GM21367 (cell line): Measurements from ENCODE around the gene DNAH10.

Experiments
- ATAC-seq: cut with Tn5 transposase; IDR thresholded peaks from one replicate; pipeline ENCODE4 v1.9.1; 2021; ENCODE audit not compliant: unreplicated experiment

DNAH10 gene

GRCh38 chr12:123962513-123962912, 200.4 kb downstream of the DNAH10 start:
- no peak for ATAC-seq

- no peak for ATAC-seq
Measured at GRCh38 chr12:123963821-123964220, 201.7 kb downstream of the DNAH10 start.

DNA sequence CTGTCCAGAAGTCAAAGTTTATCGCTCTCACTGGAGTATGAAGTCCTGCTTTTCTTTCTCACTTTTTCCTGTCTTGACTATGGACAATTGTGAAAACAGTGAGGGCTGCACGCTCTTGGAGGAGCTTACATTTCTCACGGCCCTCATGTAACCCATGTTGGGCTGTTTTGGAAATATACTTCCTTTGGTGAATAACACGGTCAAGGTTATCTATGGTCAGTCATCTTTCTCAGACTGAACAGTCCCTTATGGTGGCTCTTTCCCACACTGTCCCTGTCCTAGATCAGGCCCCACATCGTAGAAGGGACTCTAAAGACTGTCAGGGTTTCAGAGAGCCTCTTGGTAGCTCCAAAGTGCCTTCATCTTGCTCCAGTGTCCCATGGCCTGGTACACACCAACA, 203.3 kb downstream of the DNAH10 start:
- ATAC-seq, result no peak

GRCh38 chr12:123966596-123966995, 204.5 kb downstream of the DNAH10 start:
- ATAC-seq, result no peak

DNA sequence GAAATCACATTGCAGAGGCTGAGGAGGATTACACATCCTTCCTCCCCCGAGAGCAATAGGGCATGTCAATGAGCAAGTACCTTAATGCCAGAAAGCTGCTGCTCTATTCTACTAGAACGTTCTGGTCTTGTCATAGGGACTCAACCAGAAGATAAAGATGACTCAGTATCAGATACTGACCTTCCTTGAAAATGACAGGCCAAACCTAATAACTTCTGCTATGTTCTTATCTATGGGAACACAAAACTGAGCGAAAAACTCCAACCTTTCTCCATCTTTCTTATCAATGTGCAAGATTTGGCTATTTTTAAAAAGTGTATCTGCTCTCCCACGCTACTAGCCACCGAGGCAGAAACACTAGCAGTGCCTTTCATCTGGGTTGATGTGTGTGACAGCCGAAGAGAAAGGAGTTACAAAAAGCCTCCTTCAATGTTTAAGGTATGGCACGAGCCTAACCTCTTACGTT, 205.1 kb downstream of the DNAH10 start:
- no peak for ATAC-seq

- ATAC-seq, result no peak
Measured at GRCh38 chr12:123971449-123971769, 209.3 kb downstream of the DNAH10 start.

- ATAC-seq, result peak; percentile 12
Measured at GRCh38 chr12:123971770-123972456, 209.8 kb downstream of the DNAH10 start.

DNA sequence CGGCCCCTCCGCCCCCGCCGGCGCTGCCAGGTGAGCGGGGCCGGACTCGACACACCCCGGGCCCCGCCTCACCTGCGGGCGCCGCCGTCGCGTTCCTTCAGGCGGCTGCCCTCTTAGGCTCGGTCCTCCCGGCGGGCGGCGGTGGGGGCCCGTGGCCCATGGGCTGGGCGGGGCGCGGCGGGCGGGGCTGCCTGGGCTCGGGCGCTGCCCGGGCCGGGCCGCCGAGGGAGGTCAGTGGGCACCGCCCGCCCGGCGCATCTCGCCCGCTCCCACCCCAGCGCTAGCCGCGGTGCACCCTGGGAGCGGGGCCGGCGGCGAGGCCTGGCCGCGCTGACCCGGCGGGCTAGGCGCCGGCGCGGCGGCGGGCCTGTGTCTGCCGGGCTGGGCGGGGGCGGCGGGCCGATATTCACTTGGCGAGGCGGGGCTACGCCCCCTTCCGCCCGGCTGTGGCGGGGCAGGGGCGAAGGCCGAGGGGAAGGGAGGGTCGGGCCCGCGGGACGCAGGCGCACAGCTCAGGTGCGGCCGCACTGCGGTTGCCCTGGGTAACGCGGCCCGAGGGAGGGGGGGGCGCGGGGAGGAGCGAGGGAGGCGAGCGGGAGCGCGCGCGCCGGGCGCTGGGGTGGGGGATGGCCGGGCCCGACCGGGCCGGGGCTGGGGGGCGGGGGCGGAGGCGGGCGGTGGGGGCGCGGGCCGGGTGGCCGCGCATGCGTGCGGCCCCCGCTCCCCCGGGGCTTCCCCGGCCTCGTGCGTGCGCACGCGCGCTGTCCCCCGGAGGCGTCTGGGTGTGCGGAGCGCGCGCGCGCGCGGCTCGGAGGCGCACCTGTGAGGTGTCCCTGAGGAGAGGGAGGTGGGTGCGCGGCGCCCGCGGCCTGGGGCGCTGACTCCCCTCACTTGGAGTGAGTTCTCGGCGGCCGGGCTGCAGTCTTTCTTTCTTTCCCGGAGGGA, 210.6 kb downstream of the DNAH10 start, which contains the start of the genes CCDC92 and ZNF664:
CCDC92 (minus strand) TSS at position 375 of the 945 bp plus-strand sequence. CDS start 28,526 bp downstream, outside the sequence.
ZNF664 (plus strand) TSS at position 759 of the 945 bp plus-strand sequence. CDS start 38,930 bp downstream, outside the sequence.
- peak; percentile 71 for ATAC-seq

DNA sequence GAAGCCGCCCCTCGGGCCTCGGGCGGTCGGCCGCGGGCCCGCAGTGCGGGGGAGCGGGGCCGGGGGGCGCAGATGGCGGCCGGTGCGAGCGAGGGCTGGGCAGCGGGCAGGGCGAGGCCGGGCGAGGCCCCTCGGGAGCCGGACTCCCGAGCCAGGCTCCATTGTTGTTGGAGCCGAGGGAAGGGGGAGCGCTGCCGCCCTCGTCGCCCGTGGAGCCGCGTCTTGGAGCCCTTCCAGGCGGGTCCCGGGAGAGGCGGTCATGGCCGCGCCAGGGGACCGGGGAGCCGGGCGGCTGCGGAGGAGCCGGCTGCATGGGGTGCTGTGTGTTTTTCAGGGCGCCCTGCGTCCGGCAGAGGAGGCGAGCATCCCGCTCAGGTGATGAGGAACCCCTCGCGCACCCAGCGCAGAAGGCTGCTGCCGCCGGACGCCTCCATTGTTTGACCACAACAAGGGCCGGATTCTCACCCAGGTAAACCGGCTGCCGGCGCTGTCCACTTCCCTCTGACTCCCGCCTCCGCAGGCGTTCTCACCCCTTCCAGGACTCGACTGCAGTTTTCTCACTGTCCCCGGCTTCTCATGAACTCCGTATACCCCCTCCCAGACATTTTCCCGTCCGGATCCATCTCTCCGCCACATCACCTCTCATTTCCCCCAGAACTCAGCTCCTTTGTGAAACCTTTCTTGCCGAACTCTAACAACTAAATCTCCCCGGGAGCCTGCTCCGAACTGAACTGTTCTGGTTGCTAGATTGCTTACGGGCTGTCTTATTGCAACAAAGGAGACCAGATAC, 211.6 kb downstream of the DNAH10 start:
- ATAC-seq, result peak; percentile 13

GRCh38 chr12:123976227-123976826, 214.2 kb downstream of the DNAH10 start:
- no peak for ATAC-seq

- no peak for ATAC-seq
Measured at GRCh38 chr12:123979566-123979965, 217.5 kb downstream of the DNAH10 start.

DNA sequence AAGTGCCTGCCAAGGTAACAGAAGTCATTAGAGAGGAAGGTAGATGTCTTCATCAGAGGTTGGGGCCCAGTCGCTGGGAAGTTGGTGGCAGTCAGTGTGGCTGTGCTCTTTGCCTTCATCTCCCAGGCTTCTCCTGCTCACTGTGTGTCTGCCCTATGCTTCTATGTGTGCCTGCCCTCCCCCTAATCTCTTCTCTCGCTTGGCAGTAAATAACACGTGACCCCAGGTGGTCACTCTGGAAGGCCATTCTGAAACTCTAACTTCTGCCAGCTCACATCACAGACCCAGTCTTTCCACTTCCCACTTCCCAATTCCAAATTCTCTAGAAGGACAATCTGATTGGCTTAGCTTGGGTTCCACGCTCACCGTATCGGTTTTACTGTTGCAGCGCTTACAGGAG, 220.2 kb downstream of the DNAH10 start:
- no peak for ATAC-seq

- no peak for ATAC-seq
Measured at GRCh38 chr12:123983822-123984485, 221.9 kb downstream of the DNAH10 start.

DNA sequence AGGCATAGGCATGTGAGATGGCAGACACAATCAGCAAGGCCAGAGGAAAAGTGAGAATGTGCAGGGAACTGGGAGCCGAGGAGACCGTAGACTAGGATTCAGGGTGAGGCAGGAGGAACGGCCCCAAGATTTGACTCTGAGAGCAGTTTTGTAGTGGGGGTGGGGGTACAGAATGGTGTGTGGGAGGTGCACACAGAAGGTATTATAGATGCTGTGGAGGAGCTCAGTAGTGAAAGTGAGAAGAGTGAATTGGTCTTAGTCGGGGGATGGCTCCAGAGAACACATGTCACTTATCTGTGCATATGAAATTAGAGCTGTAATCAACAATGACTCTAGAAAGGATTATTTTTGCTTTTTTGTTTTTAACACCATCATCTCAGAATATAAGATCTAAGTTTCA, 222.8 kb downstream of the DNAH10 start:
- ATAC-seq, result no peak
